Measurements from ENCODE around the gene CFAP299. TPM values are rescaled to one million over a fixed set of nuclear protein-coding genes. Genes with fewer than 3 reads are reported as not detected.
A peak's percentile ranks its signal among the peaks of the same experiment; 100 is the strongest.

CFAP299 gene
- total and polyA plus RNA-seq, 3 experiments from 2014 or later: not detected

DNA sequence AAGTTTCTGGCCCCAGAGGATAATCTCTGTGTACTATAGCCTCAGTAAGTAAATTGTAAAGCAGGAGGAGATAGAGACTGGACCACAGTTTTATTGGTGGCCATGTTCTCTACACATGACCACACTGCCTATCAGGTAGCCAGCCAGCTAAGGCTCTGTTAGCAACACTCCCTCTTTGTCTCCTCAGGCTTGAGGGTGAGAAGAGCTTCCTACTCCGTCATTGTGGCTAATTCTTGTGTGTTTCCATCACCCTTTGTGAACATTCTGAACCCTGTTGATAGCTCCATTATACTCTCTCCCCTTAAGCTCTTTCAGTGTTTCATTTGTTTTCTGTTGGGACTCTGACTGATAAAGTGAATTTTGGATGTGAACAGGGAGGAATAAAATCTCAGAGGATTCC, 233.4 kb downstream of the CFAP299 start:
- ChIA-PET POLR2A (no interaction called here), CTCF (no interaction called here)
- Histone ChIP-seq H3K27me3 (ENCODE audit: insufficient read depth, low read length, poor library complexity, severe bottlenecking) (no peaks in the 10 kb centered on the region), H3K36me3 (ENCODE audit: insufficient read depth, low read length) (no peaks in the 10 kb centered on the region), H3K9me3 (ENCODE audit: low read length) (no peaks in the 10 kb centered on the region), H3K4me1 (ENCODE audit: insufficient read depth, low read length) (no peaks in the 10 kb centered on the region), H3K4me3 (ENCODE audit: low read length) (no peak overlapping the region), H3K27ac (ENCODE audit: low read depth, low read length) (no peak overlapping the region)
- H3K9me3 Mint-ChIP-seq: peaks cover 0 to 6% (median under 1%) of the 10 kb centered on the region in 5 donors
- peaks cover 0 to 7% (median 3%) of the 10 kb centered on the region in 3 donors for H3K36me3 Mint-ChIP-seq
- no peak overlapping the region for H3K27ac Mint-ChIP-seq
- peaks cover 7 to 17% (median 8%) of the 10 kb centered on the region in 3 donors for H3K4me1 Mint-ChIP-seq
- DNase-seq: no peak
- no peaks in the 10 kb centered on the region for H3K27me3 Mint-ChIP-seq
- no peak overlapping the region for H3K4me3 Mint-ChIP-seq

DNA sequence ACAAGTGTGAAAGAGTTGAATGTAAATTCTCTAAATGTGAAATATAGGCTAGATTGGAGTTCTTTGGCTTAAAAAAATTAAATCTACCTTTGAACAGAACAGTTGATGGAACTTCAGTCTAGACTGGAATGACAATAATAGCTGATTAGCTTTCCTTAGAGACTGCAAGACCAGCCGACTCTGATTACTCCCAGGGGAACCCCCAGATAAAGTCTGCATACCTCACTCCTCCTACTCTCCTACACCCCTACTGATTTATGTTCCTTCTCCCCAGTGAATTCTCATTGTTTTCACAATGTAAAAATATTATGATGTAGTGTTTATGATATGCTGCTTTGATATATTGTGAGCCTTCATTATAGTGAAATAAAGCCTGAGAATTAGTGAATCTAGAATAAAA, 241.3 kb downstream of the CFAP299 start:
- Histone ChIP-seq H3K36me3 (ENCODE audit: insufficient read depth, low read length) (no peaks in the 10 kb centered on the region), H3K27ac (ENCODE audit: low read depth, low read length) (no peak overlapping the region), H3K27me3 (ENCODE audit: insufficient read depth, low read length, poor library complexity, severe bottlenecking) (no peaks in the 10 kb centered on the region), H3K4me3 (ENCODE audit: low read length) (no peak overlapping the region), H3K4me1 (ENCODE audit: insufficient read depth, low read length) (no peaks in the 10 kb centered on the region), H3K9me3 (ENCODE audit: low read length) (no peaks in the 10 kb centered on the region)
- ChIA-PET POLR2A (no interaction called here), CTCF (interaction anchor here (1.3 kb wide), 1 partner anchor 413 kb away, joined by 3 read pairs; no protein-coding TSS in a partner anchor)
- H3K9me3 Mint-ChIP-seq: peaks cover 0 to 15% (median 5%) of the 10 kb centered on the region in 5 donors
- no peaks in the 10 kb centered on the region for H3K27me3 Mint-ChIP-seq
- no peak overlapping the region for H3K27ac Mint-ChIP-seq
- H3K4me3 Mint-ChIP-seq: no peak overlapping the region
- H3K4me1 Mint-ChIP-seq: peaks cover 0 to 5% (median 4%) of the 10 kb centered on the region in 3 donors
- DNase-seq: no peak
- peaks cover 0 to 18% (median 4%) of the 10 kb centered on the region in 3 donors for H3K36me3 Mint-ChIP-seq

DNA sequence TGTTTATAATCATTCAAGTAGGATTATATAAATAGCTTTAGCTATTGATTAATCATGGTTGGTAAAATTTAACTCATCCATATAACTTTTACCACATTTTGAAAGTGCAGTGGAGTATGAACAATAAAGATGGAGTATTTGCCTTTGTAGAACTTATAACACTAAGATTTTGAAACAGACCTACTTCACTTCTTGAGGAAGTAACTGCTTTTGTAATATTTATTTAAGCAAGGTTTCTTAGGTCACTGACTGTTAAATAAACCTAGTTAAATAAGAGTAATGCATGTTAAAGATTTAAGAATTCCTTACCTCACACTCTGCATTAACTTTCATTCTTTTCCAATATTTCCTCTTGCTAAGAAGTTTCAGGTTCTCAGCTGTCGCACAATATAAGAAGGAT, 242.5 kb downstream of the CFAP299 start:
- Mint-ChIP-seq H3K27me3 (no peaks in the 10 kb centered on the region), H3K9me3 (peaks cover 0 to 15% (median 5%) of the 10 kb centered on the region in 5 donors), H3K4me3 (no peak overlapping the region), H3K27ac (no peak overlapping the region), H3K4me1 (peaks cover 3 to 12% (median 9%) of the 10 kb centered on the region in 3 donors), H3K36me3 (peaks cover 0 to 18% (median 3%) of the 10 kb centered on the region in 3 donors)
- no peak overlapping the region for H3K4me3 ChIP-seq (ENCODE audit: low read length)
- H3K9me3 ChIP-seq (ENCODE audit: low read length): no peaks in the 10 kb centered on the region
- H3K36me3 ChIP-seq (ENCODE audit: insufficient read depth, low read length): no peaks in the 10 kb centered on the region
- CTCF ChIA-PET: no interaction called here
- no peak overlapping the region for H3K27ac ChIP-seq (ENCODE audit: low read depth, low read length)
- H3K4me1 ChIP-seq (ENCODE audit: insufficient read depth, low read length): no peaks in the 10 kb centered on the region
- POLR2A ChIA-PET: no interaction called here
- DNase-seq: no peak
- no peaks in the 10 kb centered on the region for H3K27me3 ChIP-seq (ENCODE audit: insufficient read depth, low read length, poor library complexity, severe bottlenecking)

DNA sequence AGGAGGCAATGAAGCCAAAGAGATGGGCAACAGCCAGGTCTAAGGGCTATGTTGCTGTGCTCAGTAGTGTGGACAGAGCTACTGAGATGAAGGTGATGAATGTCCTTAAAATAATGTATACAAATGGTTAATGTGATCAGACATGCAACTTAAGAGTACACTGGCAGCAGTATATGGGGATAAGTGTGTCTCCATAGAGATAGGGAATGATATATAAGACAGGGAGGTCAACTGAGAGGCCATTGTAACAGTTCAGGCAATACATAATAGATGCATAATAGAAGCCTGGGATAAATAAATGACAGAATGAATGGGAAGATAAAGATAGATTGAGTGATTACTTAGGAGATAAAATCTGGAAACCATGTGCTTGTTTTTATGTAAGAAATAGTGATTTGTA, 250.0 kb downstream of the CFAP299 start:
- no peak overlapping the region for H3K27ac ChIP-seq (ENCODE audit: low read depth, low read length)
- no peaks in the 10 kb centered on the region for H3K4me1 ChIP-seq (ENCODE audit: insufficient read depth, low read length)
- ChIA-PET CTCF (no interaction called here), POLR2A (no interaction called here)
- Mint-ChIP-seq H3K27ac (no peak overlapping the region), H3K27me3 (peaks cover 0 to 5% of the 10 kb centered on the region in 2 donors), H3K4me1 (peaks cover 3 to 9% (median 8%) of the 10 kb centered on the region in 3 donors), H3K36me3 (no peaks in the 10 kb centered on the region), H3K9me3 (peaks cover 0 to under 1% (median 0%) of the 10 kb centered on the region in 5 donors), H3K4me3 (no peak overlapping the region)
- H3K9me3 ChIP-seq (ENCODE audit: low read length): no peaks in the 10 kb centered on the region
- H3K27me3 ChIP-seq (ENCODE audit: insufficient read depth, low read length, poor library complexity, severe bottlenecking): no peaks in the 10 kb centered on the region
- H3K4me3 ChIP-seq (ENCODE audit: low read length): no peak overlapping the region
- H3K36me3 ChIP-seq (ENCODE audit: insufficient read depth, low read length): no peaks in the 10 kb centered on the region
- DNase-seq: no peak

DNA sequence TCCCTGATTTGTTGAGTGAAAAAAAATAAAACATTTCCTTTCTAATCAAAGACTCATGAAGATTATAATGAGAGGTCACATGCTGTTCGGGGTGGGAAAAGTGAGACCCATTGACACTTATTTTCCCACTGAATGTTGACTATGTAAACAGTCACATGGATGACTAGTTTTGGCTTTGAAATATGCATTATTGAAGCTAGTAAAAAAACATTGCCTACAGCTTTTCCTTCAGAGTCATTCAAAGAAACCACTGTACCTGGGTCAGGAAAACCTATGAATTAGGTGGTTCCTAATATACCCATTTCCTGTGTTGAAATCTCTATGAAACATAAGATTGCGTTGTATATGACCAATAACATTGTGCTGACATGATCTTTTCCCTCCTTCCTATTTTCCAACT, 251.2 kb downstream of the CFAP299 start:
- Mint-ChIP-seq H3K27me3 (peaks cover 0 to 5% of the 10 kb centered on the region in 2 donors), H3K9me3 (peaks cover 0 to 2% (median 0%) of the 10 kb centered on the region in 5 donors), H3K27ac (no peak overlapping the region), H3K4me3 (no peak overlapping the region), H3K4me1 (peaks cover 3 to 8% (median 5%) of the 10 kb centered on the region in 3 donors), H3K36me3 (no peaks in the 10 kb centered on the region)
- Histone ChIP-seq H3K27ac (ENCODE audit: low read depth, low read length) (no peak overlapping the region), H3K36me3 (ENCODE audit: insufficient read depth, low read length) (no peaks in the 10 kb centered on the region), H3K4me3 (ENCODE audit: low read length) (no peak overlapping the region), H3K9me3 (ENCODE audit: low read length) (no peaks in the 10 kb centered on the region), H3K4me1 (ENCODE audit: insufficient read depth, low read length) (no peaks in the 10 kb centered on the region), H3K27me3 (ENCODE audit: insufficient read depth, low read length, poor library complexity, severe bottlenecking) (no peaks in the 10 kb centered on the region)
- DNase-seq: no peak
- ChIA-PET POLR2A (no interaction called here), CTCF (no interaction called here)

DNA sequence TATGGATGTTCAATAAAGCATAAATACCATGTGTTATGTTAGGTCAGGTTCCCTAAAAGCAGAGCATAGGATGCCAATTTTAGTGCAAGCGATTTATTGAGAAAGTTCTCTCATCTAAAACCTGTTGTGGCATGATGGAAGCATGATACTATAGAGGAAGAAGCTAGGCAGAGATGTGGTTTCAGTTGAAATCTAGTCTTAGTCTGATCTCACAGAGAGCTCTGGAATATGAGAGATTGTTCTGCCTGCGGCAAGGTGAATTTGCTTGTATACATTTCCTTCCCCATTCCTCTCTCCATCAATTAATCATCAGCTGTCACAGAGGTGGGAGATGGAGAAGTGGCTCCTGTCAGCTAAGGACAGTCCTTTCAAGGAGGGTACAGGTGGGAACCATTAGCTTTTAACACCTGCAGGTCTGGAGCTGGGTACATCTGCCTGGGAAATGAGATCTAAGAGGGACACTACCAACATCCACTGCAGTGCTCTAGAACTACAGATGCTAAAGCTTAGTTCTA, 252.4 kb downstream of the CFAP299 start:
- peaks cover 0 to 2% (median 0%) of the 10 kb centered on the region in 5 donors for H3K9me3 Mint-ChIP-seq
- DNase-seq: no peak
- no peak overlapping the region for H3K4me3 Mint-ChIP-seq
- no peak overlapping the region for H3K27ac ChIP-seq (ENCODE audit: low read depth, low read length)
- H3K27me3 ChIP-seq (ENCODE audit: insufficient read depth, low read length, poor library complexity, severe bottlenecking): no peaks in the 10 kb centered on the region
- H3K4me3 ChIP-seq (ENCODE audit: low read length): no peak overlapping the region
- no peaks in the 10 kb centered on the region for H3K9me3 ChIP-seq (ENCODE audit: low read length)
- H3K36me3 Mint-ChIP-seq: no peaks in the 10 kb centered on the region
- peak overlapping the region in 1 of 8 donors; percentile 40 for H3K27ac Mint-ChIP-seq
- no peaks in the 10 kb centered on the region for H3K36me3 ChIP-seq (ENCODE audit: insufficient read depth, low read length)
- ChIA-PET CTCF (interaction anchor here (1.8 kb wide), 1 partner anchor 8 kb away, joined by 4 read pairs; no protein-coding TSS in a partner anchor), POLR2A (no interaction called here)
- H3K4me1 Mint-ChIP-seq: no peaks in the 10 kb centered on the region
- no peaks in the 10 kb centered on the region for H3K4me1 ChIP-seq (ENCODE audit: insufficient read depth, low read length)
- peaks cover 0 to 5% of the 10 kb centered on the region in 2 donors for H3K27me3 Mint-ChIP-seq

DNA sequence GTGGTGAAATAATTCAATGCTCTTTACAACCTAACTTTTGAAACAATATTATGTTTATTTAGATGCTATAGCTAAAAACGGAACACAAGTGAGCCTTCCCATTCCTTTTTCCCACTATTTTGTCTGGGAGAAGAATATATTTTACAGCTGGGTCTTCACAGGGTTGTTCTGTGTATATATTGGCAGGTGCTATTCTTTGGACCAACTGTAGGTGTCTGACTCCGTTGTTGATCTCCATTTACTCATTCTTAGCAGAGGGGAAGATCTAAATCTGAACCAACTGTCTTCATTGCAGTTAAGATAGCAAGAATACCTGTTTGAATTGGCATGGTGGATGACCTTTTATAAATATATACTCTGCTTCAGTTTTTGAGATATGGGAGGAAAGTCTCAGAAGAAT, 257.4 kb downstream of the CFAP299 start:
- Mint-ChIP-seq H3K27ac (no peak overlapping the region), H3K9me3 (peaks cover 0 to 3% (median 0%) of the 10 kb centered on the region in 5 donors), H3K27me3 (no peaks in the 10 kb centered on the region), H3K36me3 (peaks cover 0 to 5% (median 0%) of the 10 kb centered on the region in 3 donors), H3K4me3 (no peak overlapping the region), H3K4me1 (no peaks in the 10 kb centered on the region)
- DNase-seq: no peak
- Histone ChIP-seq H3K4me3 (ENCODE audit: low read length) (no peak overlapping the region), H3K9me3 (ENCODE audit: low read length) (no peaks in the 10 kb centered on the region), H3K4me1 (ENCODE audit: insufficient read depth, low read length) (no peaks in the 10 kb centered on the region), H3K27ac (ENCODE audit: low read depth, low read length) (no peak overlapping the region), H3K36me3 (ENCODE audit: insufficient read depth, low read length) (no peaks in the 10 kb centered on the region), H3K27me3 (ENCODE audit: insufficient read depth, low read length, poor library complexity, severe bottlenecking) (no peaks in the 10 kb centered on the region)
- POLR2A ChIA-PET: no interaction called here
- CTCF ChIA-PET: interaction anchor here (1.5 kb wide), 1 partner anchor 21 kb away, joined by 3 read pairs; no protein-coding TSS in a partner anchor

DNA sequence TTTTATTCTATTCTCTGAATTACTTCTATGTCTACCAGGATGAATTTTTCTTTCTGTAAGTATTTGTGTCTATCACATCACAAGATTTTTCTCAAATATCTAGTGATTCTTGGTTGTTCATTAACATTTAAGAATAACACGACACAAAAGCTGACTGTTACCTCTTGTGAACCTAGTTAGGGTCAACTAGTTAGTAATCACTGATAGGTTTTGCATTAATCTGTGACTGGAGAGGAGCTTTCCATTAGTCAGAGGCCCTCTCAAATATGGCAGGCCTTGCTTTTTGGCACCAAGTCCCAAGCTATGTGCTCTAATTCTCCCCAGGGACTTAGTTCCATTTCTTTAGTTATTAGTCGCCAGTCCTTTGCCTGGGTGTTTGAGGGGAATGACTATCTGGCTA, 259.2 kb downstream of the CFAP299 start:
- H3K9me3 Mint-ChIP-seq: peaks cover 0 to 3% (median 0%) of the 10 kb centered on the region in 5 donors
- ChIA-PET POLR2A (no interaction called here), CTCF (no interaction called here)
- Histone ChIP-seq H3K27me3 (ENCODE audit: insufficient read depth, low read length, poor library complexity, severe bottlenecking) (no peaks in the 10 kb centered on the region), H3K27ac (ENCODE audit: low read depth, low read length) (no peak overlapping the region), H3K4me1 (ENCODE audit: insufficient read depth, low read length) (no peaks in the 10 kb centered on the region), H3K9me3 (ENCODE audit: low read length) (no peaks in the 10 kb centered on the region), H3K36me3 (ENCODE audit: insufficient read depth, low read length) (no peaks in the 10 kb centered on the region), H3K4me3 (ENCODE audit: low read length) (no peak overlapping the region)
- peak overlapping the region in 1 of 8 donors; percentile 72 for H3K27ac Mint-ChIP-seq
- no peak overlapping the region for H3K4me3 Mint-ChIP-seq
- H3K36me3 Mint-ChIP-seq: peaks cover 0 to 5% (median 0%) of the 10 kb centered on the region in 3 donors
- no peaks in the 10 kb centered on the region for H3K27me3 Mint-ChIP-seq
- H3K4me1 Mint-ChIP-seq: no peaks in the 10 kb centered on the region
- DNase-seq: no peak

All from CD8-positive, alpha-beta memory T cell (primary cell).